Fibroblast of lung (primary cell): ENCODE data around the gene MAD2L1. TPM values are rescaled to one million over a fixed set of nuclear protein-coding genes. Genes with fewer than 3 reads are reported as not detected.
A peak's percentile ranks its signal among the peaks of the same experiment; 100 is the strongest.

Source experiments
- DNase-seq, 2 donors: peaks; one replicate each; pipeline versions ENCODE4 v3.0.0 to v3.0.0-alpha.2; 2010; ENCODE audit warnings: low read depth in 2 of 2
- H2AFZ ChIP-seq: 2 replicates; pipeline ENCODE4 v1.5.1; 2012; ENCODE audit warnings: low read length, control low read depth, inconsistent platforms
- H3K27ac ChIP-seq: 2 replicates; pipeline ENCODE4 v1.5.1; 2011; ENCODE audit warnings: low read length, control low read depth; ENCODE audit not compliant: insufficient read depth
- H3K27me3 ChIP-seq: 2 replicates; pipeline ENCODE4 v1.5.1; 2011; ENCODE audit warnings: mild to moderate bottlenecking, low read length; ENCODE audit not compliant: control insufficient read depth, insufficient read depth
- H3K36me3 ChIP-seq: 2 replicates; pipeline ENCODE4 v1.5.1; 2011; ENCODE audit warnings: low read length; ENCODE audit not compliant: control insufficient read depth, insufficient read depth
- H3K4me1 ChIP-seq: 2 replicates; pipeline ENCODE4 v1.5.1; 2011; ENCODE audit warnings: low read length; ENCODE audit not compliant: control insufficient read depth, insufficient read depth; ENCODE audit errors: extremely low read depth
- H3K4me2 ChIP-seq: 2 replicates; pipeline ENCODE4 v1.5.1; 2011; ENCODE audit warnings: low read length, control low read depth; ENCODE audit not compliant: insufficient read depth; ENCODE audit errors: extremely low read depth
- H3K4me3 ChIP-seq, 4 experiments: fragments of 200-600 bp in 1 of 4; sonication (generic) in 1 of 4; replicated peaks in 1 of 4; 2 replicates each; pipeline ENCODE4 v1.5.1; 2011 to 2016; ENCODE audit warnings: low read length in 4 of 4, low read depth in 3 of 4, mild to moderate bottlenecking in 3 of 4, control low read depth in 2 of 4, inconsistent platforms in 1 of 4, mixed read lengths in 1 of 4; ENCODE audit not compliant: insufficient read depth in 1 of 4; ENCODE audit errors: control extremely low read depth in 1 of 4
- H3K79me2 ChIP-seq: 2 replicates; pipeline ENCODE4 v1.5.1; 2012; ENCODE audit warnings: mild to moderate bottlenecking, low read length, inconsistent platforms; ENCODE audit not compliant: control insufficient read depth, insufficient read depth
- H3K9ac ChIP-seq: 2 replicates; pipeline ENCODE4 v1.5.1; 2011; ENCODE audit warnings: mild to moderate bottlenecking, low read length, control low read depth; ENCODE audit not compliant: insufficient read depth
- H3K9me3 ChIP-seq: 2 replicates; pipeline ENCODE4 v1.5.1; 2012; ENCODE audit warnings: low read depth, low read length; ENCODE audit not compliant: control insufficient read depth, insufficient read depth
- H4K20me1 ChIP-seq: 2 replicates; pipeline ENCODE4 v1.5.1; 2011; ENCODE audit warnings: low read length; ENCODE audit not compliant: control insufficient read depth, insufficient read depth; ENCODE audit errors: extremely low read depth
- EZH2 ChIP-seq: IDR thresholded peaks from 2 replicates; pipeline ENCODE4 v1.5.1; 2012; ENCODE audit warnings: low read length, control low read depth, mild to moderate bottlenecking; ENCODE audit errors: missing control alignments
- polyA plus RNA-seq, 2 donors: library from polyadenylated mRNA; depleted of rRNA in 1 of 2; stranded (reverse) in 1 of 2; unstranded in 1 of 2; fragments of >200 nt; gene quantifications; 2 replicates each; pipeline ENCODE4 v1.2.1, GENCODE V29; 2011 to 2012; ENCODE audit warnings: missing spikeins in 1 of 2
- total RNA-seq: library from RNA; depleted of rRNA; stranded (reverse); fragments of >200 nt; gene quantifications from 2 replicates; pipeline ENCODE4 v1.2.1, GENCODE V29; 2014
- TF ChIP-seq, protein P1 (sequence below), 2 donors: IDR thresholded peaks in 1 of 2; conservative IDR thresholded peaks in 1 of 2; 1 replicate in 1 of 2; 2 replicates in 1 of 2; pipeline ENCODE4 v1.5.1; 2011 to 2012; ENCODE audit warnings: low read length in 2 of 2, control low read depth in 1 of 2, inconsistent platforms in 1 of 2, low read depth in 1 of 2, mild to moderate bottlenecking in 1 of 2

The MAD2L1 gene
- total and polyA plus RNA-seq, 2 donors (not counting 1 experiment from before 2014, with no cell fraction given): 10.6 to 12.8 TPM

DNA sequence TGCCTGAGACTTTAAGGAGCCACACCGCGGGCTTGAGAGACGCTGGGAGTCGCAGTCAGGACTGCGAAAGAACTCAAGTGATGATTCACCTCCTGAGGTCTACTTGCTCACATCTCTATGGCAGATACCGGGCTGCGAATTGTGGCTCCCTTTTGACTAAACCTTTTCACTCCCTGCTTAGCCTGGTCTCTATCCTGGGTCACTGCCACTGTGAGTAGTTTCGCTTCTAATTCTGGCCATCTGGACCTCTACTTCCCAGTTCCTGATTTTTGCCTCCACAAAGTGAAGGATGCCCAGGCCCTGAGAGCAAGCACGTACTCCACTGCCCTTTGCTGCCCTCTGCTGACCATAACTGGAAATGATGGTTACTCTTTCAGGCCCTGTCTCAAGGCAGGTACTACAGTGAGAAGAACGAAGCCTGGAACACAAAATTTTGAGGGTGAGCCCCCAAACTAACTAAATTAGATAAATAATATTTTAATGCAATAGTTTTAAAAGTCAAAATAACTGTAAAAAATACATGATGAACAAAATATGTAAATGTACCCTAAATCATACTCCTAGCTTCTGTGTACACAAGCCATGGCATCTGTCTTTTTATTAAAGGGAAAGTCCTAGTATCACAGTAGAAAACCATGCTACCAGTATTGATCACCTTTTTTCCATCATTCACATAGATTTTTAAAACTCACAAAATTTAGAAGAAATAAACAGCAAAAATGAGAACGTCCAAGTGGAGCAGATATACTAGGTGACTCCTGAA lies 16.7 kb downstream of the MAD2L1 start:
- Histone ChIP-seq H3K9ac (no peak overlapping the region), H2AFZ (peak overlapping the region; percentile 23), H3K79me2 (no peaks in the 10 kb centered on the region), H3K27me3 (no peaks in the 10 kb centered on the region), H4K20me1 (no peaks in the 10 kb centered on the region), H3K9me3 (no peaks in the 10 kb centered on the region), H3K4me1 (peaks cover 2% of the 10 kb centered on the region), H3K4me2 (no peak overlapping the region), H3K4me3 (peak overlapping the region in 2 of 4 experiments; percentile 42 to 47), H3K27ac (peak overlapping the region; percentile 23), H3K36me3 (no peaks in the 10 kb centered on the region)
- peak; percentile 83 to 91 for DNase-seq
- TF ChIP-seq, protein P1, sequence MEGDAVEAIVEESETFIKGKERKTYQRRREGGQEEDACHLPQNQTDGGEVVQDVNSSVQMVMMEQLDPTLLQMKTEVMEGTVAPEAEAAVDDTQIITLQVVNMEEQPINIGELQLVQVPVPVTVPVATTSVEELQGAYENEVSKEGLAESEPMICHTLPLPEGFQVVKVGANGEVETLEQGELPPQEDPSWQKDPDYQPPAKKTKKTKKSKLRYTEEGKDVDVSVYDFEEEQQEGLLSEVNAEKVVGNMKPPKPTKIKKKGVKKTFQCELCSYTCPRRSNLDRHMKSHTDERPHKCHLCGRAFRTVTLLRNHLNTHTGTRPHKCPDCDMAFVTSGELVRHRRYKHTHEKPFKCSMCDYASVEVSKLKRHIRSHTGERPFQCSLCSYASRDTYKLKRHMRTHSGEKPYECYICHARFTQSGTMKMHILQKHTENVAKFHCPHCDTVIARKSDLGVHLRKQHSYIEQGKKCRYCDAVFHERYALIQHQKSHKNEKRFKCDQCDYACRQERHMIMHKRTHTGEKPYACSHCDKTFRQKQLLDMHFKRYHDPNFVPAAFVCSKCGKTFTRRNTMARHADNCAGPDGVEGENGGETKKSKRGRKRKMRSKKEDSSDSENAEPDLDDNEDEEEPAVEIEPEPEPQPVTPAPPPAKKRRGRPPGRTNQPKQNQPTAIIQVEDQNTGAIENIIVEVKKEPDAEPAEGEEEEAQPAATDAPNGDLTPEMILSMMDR (conservative IDR thresholded peaks at IDR 0.05 in 1 of 2, IDR thresholded peaks at IDR 0.05 in 1 of 2; ENCODE audit: low read depth in 1 of 2, low read length in 2 of 2): peak; percentile 81 to 95
- no peak for TF ChIP-seq EZH2

DNA sequence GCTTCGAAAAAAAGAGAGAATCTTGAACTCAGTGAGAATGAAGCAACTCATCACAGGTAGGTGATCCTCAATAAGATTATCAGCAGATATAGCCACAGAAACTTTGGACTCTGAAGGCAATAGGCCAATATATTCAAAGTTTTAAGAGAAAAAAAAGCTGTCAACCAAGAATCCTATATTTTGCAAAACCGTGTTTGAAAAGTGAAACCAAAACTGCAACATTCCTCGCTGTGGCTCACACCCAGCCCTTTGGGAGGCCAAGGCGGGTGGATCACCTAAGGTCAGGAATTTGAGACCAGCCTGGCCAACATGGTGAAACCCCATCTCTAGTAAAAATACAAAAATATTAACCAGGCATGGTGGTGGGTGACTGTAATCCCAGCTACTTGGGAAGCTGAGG lies 22.8 kb downstream of the MAD2L1 start:
- Histone ChIP-seq H3K36me3 (no peaks in the 10 kb centered on the region), H3K4me3 (no peak overlapping the region), H3K27ac (no peak overlapping the region), H3K9ac (no peak overlapping the region), H3K79me2 (no peaks in the 10 kb centered on the region), H3K4me1 (no peaks in the 10 kb centered on the region), H2AFZ (no peak overlapping the region), H3K4me2 (no peak overlapping the region), H3K9me3 (no peaks in the 10 kb centered on the region), H4K20me1 (no peaks in the 10 kb centered on the region), H3K27me3 (no peaks in the 10 kb centered on the region)
- TF ChIP-seq, protein P1 (conservative IDR thresholded peaks at IDR 0.05 in 1 of 2, IDR thresholded peaks at IDR 0.05 in 1 of 2; ENCODE audit: low read depth in 1 of 2, low read length in 2 of 2): no peak
- TF ChIP-seq EZH2: no peak
- no peak for DNase-seq

DNA sequence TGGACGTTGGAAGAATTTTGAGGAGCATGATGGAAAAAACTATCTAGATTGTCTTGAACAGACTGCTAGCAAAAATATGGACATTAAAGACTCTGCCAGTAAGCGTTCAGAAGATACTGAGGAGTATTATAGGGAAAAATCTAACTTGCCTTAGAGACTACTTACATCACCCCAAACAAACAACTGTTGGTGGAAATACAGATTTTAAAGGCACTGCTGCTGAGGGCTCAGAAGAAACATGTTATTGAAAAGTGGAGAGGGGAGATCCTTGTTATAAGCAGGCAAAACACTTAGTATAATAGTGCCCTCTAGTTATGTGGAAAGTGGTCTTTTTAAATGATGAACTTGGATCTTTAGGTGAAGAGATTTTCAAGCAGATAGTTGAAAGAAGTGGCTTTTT lies 29.2 kb downstream of the MAD2L1 start:
- Histone ChIP-seq H3K79me2 (no peaks in the 10 kb centered on the region), H3K4me2 (no peak overlapping the region), H3K27me3 (no peaks in the 10 kb centered on the region), H3K9ac (no peak overlapping the region), H3K4me1 (no peaks in the 10 kb centered on the region), H3K36me3 (no peaks in the 10 kb centered on the region), H3K4me3 (no peak overlapping the region), H3K27ac (no peak overlapping the region), H4K20me1 (no peaks in the 10 kb centered on the region), H2AFZ (no peak overlapping the region), H3K9me3 (no peaks in the 10 kb centered on the region)
- no peak for DNase-seq
- TF ChIP-seq EZH2: no peak
- TF ChIP-seq, protein P1 (conservative IDR thresholded peaks at IDR 0.05 in 1 of 2, IDR thresholded peaks at IDR 0.05 in 1 of 2; ENCODE audit: low read depth in 1 of 2, low read length in 2 of 2): no peak
